Measurements from ENCODE around the gene SIGLEC11.
"Not testable (repeated sequence)": the region's sequence is repeated elsewhere in the genome, so short reads cannot be mapped to it uniquely, and the experiment has no call there.

Gene SIGLEC11, protein sequence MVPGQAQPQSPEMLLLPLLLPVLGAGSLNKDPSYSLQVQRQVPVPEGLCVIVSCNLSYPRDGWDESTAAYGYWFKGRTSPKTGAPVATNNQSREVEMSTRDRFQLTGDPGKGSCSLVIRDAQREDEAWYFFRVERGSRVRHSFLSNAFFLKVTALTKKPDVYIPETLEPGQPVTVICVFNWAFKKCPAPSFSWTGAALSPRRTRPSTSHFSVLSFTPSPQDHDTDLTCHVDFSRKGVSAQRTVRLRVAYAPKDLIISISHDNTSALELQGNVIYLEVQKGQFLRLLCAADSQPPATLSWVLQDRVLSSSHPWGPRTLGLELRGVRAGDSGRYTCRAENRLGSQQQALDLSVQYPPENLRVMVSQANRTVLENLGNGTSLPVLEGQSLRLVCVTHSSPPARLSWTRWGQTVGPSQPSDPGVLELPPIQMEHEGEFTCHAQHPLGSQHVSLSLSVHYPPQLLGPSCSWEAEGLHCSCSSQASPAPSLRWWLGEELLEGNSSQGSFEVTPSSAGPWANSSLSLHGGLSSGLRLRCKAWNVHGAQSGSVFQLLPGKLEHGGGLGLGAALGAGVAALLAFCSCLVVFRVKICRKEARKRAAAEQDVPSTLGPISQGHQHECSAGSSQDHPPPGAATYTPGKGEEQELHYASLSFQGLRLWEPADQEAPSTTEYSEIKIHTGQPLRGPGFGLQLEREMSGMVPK

DNA sequence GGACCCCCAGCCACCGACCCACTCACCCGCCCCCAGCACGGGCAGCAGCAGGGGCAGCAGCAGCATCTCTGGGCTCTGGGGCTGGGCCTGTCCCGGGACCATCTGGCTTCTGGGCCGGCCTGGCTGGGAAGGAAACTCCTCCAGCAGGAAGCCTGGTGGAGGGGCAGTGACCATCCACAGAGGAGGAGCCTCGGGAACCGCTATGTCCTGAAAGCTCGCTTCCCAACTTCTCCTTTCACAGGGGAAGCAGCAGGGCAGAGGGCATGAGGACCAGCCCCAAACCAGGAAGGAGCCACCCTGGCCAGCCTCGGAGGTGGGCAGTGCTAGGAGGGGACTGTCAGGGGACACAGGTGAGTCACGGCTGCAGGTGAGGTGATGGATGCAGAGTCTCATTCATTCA, at the start of gene SIGLEC11:
Gene SIGLEC11, minus strand, starts transcription at position 193 of the 400 bp plus-strand sequence. Its CDS starts 91 bp downstream, at position 102.
- DNase-seq: not testable (repeated sequence)

DNA sequence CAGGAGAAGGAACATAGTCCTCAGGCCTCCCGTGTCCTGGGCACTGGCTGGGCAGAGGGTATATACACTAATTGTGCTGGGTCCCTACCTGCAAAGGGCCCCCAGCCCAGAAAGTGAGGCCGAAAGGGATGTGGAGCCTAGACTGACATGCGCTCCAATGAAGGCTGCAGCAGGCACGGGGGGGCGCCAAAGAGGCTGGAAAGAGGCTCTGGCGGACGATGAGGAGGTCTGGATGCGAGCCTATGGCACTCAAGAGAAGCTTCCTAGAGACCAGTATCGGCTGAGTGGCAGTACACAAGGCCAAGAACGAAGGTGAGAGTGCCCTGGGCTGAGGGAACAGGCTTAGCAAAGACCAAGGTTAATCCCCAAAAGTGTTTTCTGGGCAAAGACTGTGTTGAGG, 47.6 kb upstream of the SIGLEC11 start:
- DNase-seq: no peak

DNA sequence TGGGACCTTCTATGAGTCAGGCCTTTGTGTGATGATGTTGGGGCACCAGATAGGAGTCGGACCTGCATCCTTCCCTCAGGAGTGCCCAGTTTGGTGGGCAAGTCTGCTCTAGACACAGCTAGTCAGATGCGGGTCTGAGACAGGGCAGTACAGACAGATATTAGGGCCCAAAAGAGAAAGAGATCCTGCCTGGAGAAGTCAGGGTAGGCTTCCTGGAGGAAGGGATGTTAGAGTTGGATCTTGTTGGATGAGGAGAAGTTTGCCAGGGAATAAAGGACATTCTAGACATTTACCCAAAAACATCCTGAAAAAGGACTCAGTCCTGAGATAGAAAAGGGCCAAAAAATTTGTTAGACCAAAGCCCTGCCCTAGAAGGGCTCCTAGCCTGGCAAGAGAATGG, 47.0 kb upstream of the SIGLEC11 start:
- no peak for DNase-seq

DNA sequence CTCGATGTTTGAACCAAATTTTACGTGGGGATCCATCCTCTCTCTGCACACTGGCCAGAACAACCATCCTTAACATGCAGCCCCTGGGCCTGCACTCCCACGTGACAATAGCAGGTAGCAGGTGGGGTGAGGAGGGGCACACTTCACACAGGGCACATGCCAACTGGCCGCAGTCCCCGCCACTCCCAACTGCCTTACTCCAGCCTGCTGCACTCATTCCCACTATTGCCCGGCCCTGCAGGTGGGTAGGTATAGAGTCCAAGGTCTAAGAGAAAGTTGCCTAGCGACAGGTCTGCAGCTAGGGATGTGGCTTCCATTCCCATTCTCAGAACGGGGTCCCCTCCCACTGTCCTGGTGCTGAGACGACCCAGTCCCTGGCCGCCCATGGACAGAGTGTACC, 46.2 kb upstream of the SIGLEC11 start:
- no peak for DNase-seq

DNA sequence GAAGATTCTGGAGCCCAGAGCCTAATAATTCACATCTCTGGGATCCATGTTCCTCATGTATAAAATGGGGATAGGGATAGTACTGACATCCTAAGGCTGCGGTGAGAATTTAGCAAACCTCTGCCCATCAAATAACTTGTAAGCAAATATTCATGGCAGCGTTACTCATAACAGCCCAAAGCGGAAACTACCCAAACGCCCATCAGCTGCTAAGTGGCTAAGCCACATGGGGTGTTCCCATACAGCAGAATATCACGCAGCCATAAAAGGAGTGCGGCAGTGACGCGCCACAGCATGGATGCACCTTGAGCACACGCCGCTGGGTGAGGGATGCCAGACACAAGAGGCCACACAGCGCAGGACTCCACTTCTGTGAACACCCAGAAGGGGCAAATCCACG, 44.5 kb upstream of the SIGLEC11 start:
- DNase-seq: no peak

DNA sequence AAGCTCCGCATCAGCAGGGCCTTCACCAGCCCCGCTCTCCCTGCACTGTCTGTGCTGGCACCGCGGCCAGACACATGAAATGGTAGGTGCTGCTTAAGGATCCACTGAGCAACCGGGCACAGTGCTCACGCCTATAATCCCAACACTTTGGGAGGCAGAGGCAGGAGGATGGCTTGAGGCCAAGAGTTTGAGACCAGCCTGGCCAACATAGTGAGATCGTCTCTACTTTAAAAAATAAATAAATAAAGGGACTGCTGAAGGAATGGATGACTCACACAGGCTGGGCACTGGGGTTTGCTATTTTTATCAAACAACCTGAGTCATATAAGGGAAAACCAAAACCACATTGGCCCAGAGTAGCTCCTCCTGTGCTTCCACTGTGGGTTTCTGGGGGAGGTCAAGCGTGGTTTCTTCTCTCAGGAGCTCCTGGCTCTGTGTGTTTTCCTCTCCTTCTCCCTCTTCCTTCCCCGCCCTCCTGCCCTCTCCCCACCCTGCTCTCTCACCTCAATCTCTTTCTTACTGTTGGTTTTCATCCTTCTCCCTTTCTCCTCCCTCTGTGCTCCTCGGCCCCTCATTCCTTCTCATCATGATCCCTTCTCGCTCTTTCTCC, 42.9 kb upstream of the SIGLEC11 start:
- DNase-seq: peak; percentile 62

DNA sequence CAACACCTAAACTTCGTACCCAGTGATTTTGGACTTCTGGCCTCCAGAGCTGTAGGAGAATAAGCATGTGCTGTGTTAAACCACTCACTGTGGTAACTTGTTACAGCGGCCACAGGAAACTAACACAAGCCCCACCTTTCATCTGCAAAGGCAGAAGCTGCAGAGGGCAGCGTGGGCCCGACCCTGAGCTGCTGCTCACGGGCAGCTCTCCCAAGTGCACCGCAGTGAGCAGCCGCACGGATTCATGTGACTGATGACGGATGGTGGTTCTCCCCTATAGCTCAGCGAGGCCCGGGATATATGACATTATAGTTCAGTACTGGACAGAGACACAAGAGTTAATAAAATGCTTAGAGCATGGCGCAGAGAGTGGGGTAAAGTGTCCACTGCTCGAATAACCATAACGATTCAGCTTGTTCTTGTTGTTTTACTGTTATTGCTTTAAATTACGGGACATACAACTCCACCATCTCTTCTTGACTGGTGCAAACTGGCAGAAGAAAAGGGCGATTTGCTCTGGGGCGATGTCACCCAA, 42.3 kb upstream of the SIGLEC11 start:
- DNase-seq: no peak

DNA sequence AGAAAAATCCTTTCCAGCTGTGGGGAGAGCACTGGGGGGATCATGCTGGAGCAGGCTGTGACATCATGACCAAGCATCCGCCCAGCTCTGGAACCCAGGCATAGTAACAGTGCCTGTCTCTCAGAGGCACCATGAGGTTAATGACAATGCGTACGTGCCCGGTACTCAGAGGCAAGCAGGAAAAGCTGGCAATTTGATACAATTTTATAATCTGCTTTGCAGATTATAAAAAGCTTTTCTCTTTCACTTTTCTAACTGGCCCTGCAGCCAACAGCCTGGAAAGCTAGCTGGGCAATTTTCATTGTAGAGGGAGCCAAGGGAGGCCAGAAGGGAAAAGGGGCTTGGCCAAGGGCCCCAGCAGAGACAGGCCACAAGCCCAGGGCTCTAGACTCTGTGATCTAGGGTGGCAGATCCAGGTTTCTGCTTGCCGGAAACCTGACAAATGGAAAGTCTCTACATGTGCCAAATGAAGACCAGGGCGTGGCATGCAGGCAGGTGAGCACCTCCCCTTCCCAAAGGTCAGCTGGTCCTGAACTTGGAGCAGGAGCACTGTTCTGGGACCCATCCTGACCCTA, 41.5 kb upstream of the SIGLEC11 start:
- DNase-seq: no peak

DNA sequence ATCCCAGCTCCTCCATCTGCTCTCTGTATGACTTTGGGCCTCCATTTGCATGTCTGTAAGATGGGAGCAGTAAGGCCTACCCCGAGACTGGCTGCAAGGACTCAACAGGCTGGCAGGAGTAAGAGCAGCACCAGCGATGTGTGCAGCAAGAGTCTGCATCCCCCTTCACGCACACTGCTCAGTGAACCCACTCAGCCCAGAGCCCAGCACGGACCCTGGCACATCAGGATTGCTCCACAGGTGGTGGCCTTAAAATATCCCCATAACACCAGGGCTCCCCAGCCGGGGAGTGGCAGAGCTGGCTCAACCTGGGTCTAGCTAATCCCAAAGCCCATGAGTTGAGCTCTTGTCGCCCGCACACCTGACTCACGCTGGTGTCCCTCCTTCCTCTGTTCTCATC, 40.8 kb upstream of the SIGLEC11 start:
- no peak for DNase-seq

DNA sequence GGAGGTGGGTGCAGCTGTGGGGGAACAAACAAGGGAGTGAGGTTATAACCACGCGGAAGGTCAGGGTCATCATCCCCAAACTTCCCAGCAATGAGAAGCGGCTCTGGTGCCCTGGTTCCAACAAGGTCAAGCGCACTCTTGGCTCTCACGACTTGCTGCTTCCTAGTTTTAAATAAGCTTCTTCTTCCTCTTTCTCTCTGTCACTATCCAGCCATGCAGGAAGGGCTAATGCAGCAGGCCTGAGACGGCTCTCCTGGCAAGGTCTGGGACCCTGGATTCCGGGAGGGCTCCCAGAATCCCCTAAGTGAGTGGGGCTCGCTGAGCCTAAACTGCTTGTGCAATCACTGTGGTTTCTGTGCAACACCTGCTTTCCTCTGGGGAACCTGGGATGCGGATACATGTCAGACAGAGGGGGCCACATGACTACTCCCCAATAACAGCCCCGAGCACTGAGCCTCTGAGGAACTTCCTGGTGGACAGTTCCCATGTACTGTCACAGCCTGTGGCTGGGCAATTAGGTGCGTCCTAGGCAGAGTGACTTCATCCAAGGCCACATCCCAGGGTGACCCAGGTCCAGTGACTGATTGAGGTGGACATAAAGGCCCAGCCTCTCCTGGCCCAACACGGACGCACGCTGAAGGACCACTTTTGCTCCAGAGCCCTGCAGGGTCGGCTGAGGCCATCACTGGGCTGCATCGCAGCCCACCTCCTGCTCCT, 40.0 kb upstream of the SIGLEC11 start:
- no peak for DNase-seq

DNA sequence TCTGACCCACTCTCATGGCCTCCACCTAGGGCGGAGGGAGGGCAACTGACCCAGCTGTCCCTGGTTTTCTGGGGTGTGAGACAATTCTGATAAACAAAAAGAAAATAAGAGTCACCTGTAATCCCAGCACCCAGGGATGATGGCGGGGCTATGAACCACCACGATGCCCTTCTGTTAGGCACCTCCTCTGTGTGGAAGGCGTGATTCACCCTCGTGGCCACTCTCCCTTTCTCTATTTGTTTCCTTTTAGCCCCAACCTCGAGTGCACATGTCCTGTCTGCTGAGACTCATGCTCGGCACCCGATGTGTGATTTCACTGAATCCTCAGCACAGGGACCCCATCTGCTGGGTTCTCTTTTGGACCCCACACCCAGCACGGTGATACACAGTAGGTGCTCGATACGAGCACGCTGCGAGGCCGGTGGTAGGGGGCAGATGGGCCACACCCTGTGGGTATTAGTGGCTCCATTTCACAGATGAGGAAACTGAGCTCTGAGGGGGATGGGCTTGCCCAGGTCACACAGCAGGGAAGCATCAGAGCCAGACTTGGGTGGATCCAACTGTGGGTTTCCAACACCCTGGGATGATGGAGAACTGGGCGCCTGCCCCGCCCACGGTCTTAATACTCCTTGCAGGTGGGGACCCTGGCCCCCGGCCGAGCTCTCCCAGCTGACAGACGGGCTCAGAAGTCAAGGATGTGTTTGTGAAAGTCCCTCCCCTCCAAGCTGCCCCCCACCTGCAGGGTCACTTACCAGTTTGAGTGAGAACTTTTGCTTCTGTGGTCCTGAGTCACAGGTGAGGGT, 39.3 kb upstream of the SIGLEC11 start:
- DNase-seq: no peak

DNA sequence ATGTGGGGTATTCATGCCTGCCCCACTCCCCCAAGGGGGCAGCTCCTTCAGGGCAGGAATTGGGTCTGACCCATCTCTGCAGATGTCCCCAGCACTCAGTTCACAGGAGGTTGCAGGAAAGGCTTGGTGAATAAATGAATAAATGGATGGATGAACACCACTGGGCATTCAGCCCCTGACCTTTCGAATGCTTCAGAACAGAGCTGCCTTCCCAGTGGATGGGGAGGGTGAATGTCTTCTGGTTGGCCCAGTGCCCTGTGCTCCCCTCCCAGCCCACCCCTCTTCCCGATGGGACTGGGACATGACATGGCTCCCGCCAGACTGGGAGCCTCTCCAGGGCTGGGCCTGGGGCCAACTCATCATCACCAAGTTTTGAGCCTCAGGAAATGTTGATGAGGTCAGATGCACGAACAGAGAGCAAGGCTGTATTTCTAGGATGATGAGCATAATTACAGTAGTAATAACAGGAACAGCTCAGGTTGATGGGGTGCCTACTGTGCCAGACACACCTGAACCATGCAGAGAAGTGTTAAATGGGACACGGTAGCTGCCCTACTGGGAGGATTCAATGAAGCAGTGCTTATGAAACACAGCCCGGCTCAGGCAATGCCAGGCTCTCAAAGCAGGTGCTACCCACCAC, 38.5 kb upstream of the SIGLEC11 start:
- DNase-seq: no peak

DNA sequence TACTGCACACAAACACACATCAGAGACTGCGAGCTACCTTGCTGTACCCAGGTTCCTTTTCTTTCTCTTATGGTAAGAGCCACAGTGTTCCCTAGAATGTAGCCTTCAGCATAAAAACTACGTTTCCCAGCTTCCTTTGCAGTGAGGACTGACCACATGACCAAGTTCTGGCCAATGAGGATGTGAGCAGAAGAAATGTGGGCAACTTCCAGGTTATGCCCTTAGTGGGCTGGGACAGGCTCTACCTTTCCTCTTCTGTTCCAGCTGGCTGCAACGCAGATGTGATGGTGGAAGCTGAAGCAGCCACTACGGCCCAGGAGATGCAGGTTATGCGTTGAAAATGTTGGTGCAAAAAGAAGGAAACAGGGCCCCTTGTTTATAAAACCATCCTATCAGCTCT, 36.7 kb upstream of the SIGLEC11 start:
- DNase-seq: no peak

DNA sequence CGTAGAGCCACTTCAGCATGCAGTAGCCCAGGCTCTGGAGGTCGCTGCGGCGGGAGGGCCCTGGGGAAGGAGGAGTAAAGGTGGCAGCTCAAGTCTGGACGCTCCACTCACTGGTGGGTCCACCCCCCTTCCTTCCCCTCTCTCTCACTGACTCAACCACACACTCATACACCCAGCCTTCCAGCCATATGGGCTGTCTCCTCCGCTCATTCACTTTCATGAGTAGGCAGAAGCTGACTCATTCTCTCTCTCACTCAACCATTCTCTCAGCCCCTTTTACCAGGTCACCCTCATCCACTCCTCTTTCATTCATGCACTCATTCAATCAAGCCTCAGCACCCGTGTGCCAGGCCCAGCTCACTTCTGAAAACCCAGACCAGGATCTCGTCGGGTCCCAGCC, 27.5 kb upstream of the SIGLEC11 start:
- no peak for DNase-seq

DNA sequence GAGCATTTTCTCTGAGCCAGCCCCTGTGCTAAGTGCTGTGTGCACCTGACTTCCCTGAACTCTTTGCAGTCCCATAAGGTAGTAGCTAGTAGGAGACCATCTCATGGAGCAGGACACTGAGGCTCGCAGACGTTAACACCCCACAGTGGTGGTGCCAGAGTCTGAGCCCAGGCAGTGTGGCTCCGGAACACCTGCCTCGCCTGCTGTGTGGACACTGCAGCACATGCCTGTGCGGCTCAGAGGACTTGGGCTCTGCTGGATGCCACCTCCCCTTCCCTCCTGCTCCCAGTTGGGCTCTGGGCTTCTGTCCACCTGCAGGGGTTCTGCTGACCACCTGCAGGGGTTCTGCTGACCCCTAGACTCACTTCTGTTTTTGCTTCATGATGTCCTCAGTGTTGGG, 27.0 kb upstream of the SIGLEC11 start:
- no peak for DNase-seq

DNA sequence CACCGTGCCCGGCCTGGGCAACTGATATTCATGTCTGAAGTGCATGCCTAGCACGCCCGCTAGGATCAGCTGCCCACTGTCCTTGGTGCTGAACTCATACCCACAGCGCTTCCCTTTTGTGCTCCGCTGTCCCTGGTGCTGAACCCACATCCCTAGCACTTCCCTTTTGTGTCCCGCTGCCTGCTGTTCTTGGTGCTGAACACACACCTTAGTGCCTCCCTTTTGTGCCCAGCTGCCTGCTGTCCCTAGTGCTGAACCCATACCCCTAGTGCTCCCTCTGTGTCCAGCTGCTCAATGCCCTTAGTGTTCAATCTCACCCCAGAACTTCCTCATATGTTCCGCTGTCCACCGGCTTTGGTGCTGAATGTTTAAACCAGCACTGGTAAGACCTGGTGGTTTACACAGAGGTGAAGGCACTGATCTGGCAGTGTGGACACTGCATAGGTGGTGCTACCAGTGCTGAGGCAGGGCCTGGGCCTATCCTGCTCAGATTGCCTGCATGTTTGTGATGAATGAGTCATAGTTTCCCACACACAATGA, 26.3 kb upstream of the SIGLEC11 start:
- DNase-seq: peak; percentile 89

DNA sequence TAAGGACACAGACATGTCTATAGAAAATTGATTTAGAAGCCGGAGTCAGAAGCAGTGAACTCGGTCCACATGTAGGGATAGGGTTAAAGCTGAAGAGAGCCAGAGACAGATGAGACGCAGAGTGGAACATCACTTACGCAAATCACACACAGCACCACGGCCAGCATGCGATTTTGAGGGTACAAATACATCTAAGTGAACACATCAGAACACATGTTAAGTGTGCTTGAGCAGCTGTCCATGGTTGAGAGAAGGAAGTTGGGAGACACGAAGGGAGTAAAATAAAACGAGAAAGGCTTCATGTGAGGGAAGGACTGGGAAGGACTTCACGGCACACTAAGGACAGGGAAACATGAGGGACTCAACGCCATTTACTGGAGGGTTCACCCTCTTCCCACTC, 25.4 kb upstream of the SIGLEC11 start:
- DNase-seq: no peak

DNA sequence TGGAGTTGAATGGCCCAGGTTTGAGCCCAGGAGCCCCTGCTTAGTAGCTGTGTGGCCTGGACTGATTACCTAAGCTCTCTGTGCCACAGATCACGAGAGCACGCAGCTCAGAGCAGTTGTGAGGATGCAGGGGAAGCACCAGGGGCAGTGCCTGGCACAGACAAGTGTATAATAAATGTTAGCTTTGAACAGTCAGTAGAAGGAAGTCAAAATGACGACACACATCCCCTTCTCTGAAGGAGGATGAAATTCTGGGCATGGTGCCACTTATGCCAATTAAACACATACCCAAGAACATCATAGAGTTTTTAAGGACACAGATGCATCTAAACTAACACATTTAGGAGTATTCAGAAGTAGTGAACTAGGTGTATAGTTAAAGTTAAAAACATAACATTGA, 24.9 kb upstream of the SIGLEC11 start:
- no peak for DNase-seq

DNA sequence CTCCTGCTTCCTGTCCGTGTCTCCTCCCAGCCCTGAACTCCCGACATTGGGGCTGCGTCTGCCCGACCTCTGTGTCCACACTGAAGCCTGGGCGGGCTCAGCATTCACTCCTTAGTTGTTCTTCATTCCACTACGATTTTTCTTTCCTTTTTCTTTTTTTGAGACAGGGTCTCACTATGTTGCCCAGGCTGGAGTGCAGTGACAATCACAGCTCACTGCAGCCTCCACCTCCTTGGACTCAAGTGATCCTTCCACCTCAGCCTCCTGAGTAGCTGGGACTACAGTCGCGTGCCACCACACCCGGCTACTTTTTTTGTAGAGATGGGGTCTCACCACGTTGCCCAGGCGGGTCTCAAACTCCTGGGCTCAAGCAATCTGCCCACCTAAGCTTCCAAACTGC, 23.5 kb upstream of the SIGLEC11 start:
- no peak for DNase-seq

DNA sequence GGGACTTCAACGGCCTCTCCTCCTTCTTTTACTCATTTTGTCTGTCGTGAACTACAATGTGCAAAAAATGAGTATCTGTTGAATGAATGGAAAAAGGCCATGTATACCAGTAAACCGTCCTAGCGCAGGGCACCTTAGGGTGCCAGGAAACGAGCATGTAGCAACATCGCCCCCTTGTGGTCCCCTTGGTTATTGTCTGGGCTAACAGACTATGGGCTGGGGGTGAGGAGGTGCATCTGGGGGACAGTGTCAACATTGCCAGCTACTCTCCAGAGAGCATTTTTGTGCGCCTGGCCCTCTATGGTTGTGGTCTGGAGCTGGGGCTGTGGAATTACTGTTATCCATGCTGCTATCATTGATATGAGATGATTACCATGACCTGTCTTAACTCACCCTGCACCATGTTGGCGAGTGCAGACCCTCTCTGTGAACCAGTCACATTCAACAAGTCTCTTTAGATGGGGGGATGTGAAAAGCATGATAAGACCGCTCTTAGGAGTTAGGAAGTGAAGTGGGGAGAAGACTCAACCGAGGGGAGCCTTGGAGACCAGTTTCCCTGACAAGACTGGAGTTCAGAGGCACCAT, 22.8 kb upstream of the SIGLEC11 start:
- peak; percentile 92 for DNase-seq
